Uterus (tissue), 4 donors: Measurements from ENCODE around the gene ASPSCR1. TPM values are rescaled to one million over a fixed set of nuclear protein-coding genes. Genes with fewer than 3 reads are reported as not detected.

Source experiments
- DNase-seq, 2 donors: peaks; one replicate each; pipeline ENCODE4 v3.0.0-alpha.2; 2019 to 2020
- H3K27ac ChIP-seq, 2 donors: fragments of 200-600 bp; sonication (generic); 1 replicate in 1 of 2; 2 replicates in 1 of 2; pipeline ENCODE4 v1.5.1; 2016 to 2018
- H3K27me3 ChIP-seq, 2 donors: fragments of 200-600 bp; sonication (generic); one replicate each; pipeline ENCODE4 v1.5.1; 2018 to 2019; ENCODE audit warnings: control low read depth in 1 of 2
- H3K36me3 ChIP-seq, 2 donors: fragments of 200-600 bp; sonication (generic); one replicate each; pipeline ENCODE4 v1.5.1; 2019; ENCODE audit warnings: control low read depth in 1 of 2
- H3K4me1 ChIP-seq, 2 donors: fragments of 200-600 bp; sonication (generic); one replicate each; pipeline ENCODE4 v1.5.1; 2018 to 2019; ENCODE audit warnings: control low read depth in 1 of 2
- H3K4me3 ChIP-seq, 2 donors: fragments of 200-600 bp; sonication (generic); 1 replicate in 1 of 2; 2 replicates in 1 of 2; pipeline ENCODE4 v1.5.1; 2018 to 2019; ENCODE audit warnings: mild to moderate bottlenecking in 1 of 2
- H3K9me3 ChIP-seq, 2 donors: fragments of 200-600 bp; sonication (generic); one replicate each; pipeline ENCODE4 v1.5.1; 2019; ENCODE audit warnings: control low read depth in 1 of 2
- POLR2A ChIP-seq, 2 donors: fragments of 450-650 bp; IDR thresholded peaks; one replicate each; pipeline ENCODE4 v1.6.1; 2016; ENCODE audit warnings: antibody characterized with exemption in 2 of 2, mild to moderate bottlenecking in 1 of 2, moderate library complexity in 1 of 2
- intact Hi-C: fragments of 100-400 bp; cut with DNase I; formaldehyde crosslinking; loops from one replicate; pipeline ENCODE4 v1.15.1; 2023; ENCODE audit warnings: low total_unique reads
- total RNA-seq, 4 donors: library from RNA; depleted of rRNA in 3 of 4; stranded (reverse); fragments of >200 nt in 3 of 4; gene quantifications; one replicate each; pipeline versions ENCODE4 v1.1.0 to v1.2.4, GENCODE V29; 2014 to 2023
- TF ChIP-seq, protein P1 (sequence below), 4 experiments: fragments of 200-600 bp in 2 of 4; fragments of 450-650 bp in 2 of 4; sonication (generic) in 2 of 4; IDR thresholded peaks; one replicate each; pipeline ENCODE4 v1.5.1; 2016 to 2019; ENCODE audit warnings: antibody characterized with exemption in 4 of 4, mild to moderate bottlenecking in 2 of 4, moderate library complexity in 1 of 4
- donor health status: DM: yes; HTN: yes; CAD: no.

The ASPSCR1 gene
- total RNA-seq, 4 donors from 2014 or later = 3.5 to 34.2 (median 13.6) TPM

DNA sequence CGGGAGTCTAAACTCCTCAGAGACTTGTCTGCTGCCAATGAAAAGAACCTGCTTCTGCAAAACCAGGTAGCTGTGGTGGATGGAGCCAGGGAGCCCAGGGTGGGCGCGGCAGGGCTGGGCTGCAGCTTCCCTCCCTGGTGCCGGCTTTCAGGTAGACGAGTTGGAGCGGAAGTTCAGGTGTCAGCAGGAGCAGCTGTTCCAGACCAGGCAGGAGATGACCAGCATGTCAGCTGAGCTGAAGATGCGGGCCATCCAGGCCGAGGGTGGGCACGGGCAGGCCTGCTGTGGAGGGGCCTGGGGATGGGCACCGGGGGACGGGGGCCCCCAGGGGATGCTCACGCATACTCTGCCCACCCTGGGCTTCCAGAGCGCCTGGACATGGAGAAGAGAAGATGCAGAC, 50.8 kb downstream of the ASPSCR1 start:
- Histone ChIP-seq H3K27ac (no peak overlapping the region), H3K36me3 (no peaks in the 10 kb centered on the region), H3K9me3 (no peaks in the 10 kb centered on the region), H3K27me3 (peaks cover 0 to 3% of the 10 kb centered on the region in 2 donors), H3K4me3 (no peak overlapping the region), H3K4me1 (peaks cover 0 to 19% of the 10 kb centered on the region in 2 donors)
- no peak for DNase-seq
- TF ChIP-seq, protein P1, sequence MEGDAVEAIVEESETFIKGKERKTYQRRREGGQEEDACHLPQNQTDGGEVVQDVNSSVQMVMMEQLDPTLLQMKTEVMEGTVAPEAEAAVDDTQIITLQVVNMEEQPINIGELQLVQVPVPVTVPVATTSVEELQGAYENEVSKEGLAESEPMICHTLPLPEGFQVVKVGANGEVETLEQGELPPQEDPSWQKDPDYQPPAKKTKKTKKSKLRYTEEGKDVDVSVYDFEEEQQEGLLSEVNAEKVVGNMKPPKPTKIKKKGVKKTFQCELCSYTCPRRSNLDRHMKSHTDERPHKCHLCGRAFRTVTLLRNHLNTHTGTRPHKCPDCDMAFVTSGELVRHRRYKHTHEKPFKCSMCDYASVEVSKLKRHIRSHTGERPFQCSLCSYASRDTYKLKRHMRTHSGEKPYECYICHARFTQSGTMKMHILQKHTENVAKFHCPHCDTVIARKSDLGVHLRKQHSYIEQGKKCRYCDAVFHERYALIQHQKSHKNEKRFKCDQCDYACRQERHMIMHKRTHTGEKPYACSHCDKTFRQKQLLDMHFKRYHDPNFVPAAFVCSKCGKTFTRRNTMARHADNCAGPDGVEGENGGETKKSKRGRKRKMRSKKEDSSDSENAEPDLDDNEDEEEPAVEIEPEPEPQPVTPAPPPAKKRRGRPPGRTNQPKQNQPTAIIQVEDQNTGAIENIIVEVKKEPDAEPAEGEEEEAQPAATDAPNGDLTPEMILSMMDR (IDR thresholded peaks at IDR 0.05) = no peak
- no peak for TF ChIP-seq POLR2A (IDR thresholded peaks at IDR 0.05)
- intact Hi-C loops = no loop called here

DNA sequence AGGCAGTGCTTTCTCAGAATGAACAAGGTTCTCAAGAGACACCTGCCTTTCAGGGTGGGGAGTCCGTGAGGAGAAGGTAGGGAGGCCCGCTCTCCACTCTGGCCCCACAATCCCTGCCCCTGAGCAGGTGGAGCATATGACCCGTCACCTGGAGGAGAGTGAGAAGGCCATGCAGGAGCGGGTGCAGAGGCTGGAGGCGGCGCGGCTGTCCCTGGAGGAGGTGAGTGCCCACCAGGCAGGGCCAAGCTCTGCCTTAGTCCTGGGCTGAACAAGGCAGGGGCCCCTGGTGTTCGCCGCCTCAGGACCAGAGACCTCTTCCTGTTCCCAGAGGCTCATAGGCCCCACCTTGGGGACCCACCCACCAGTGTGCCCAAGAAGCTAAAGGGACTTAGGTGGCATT, 51.5 kb downstream of the ASPSCR1 start:
- H3K9me3 ChIP-seq = no peaks in the 10 kb centered on the region
- no peak for TF ChIP-seq POLR2A (IDR thresholded peaks at IDR 0.05)
- no peak overlapping the region for H3K4me3 ChIP-seq
- H3K4me1 ChIP-seq = peaks cover 0 to 15% of the 10 kb centered on the region in 2 donors
- intact Hi-C loops = no loop called here
- peaks cover 0 to 3% of the 10 kb centered on the region in 2 donors for H3K27me3 ChIP-seq
- no peaks in the 10 kb centered on the region for H3K36me3 ChIP-seq
- DNase-seq = no peak
- H3K27ac ChIP-seq = no peak overlapping the region

DNA sequence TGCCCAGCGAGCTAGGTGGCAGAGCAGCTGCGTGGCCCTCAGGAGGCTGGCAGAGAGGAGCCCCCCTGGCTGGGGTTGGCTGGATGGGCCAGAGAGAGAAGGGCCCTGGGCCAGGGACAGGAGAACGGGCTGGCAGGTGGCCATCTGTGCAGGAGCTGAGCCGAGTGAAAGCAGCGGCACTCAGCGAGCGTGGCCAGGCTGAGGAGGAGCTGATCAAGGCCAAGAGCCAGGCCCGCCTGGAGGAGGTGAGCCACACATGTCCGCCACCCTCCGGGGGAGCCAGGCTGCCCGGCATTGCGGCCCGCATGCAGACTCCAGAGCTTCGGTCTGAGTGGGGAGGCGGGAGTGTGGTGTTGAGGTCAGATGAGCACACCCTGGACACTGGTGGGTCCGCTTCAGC, 52.0 kb downstream of the ASPSCR1 start:
- Histone ChIP-seq H3K27ac (no peak overlapping the region), H3K9me3 (no peaks in the 10 kb centered on the region), H3K27me3 (peaks cover 0 to 3% of the 10 kb centered on the region in 2 donors), H3K4me3 (no peak overlapping the region), H3K36me3 (no peaks in the 10 kb centered on the region), H3K4me1 (peaks cover 0 to 12% of the 10 kb centered on the region in 2 donors)
- TF ChIP-seq, protein P1 (IDR thresholded peaks at IDR 0.05) = no peak
- no peak for TF ChIP-seq POLR2A (IDR thresholded peaks at IDR 0.05)
- no peak for DNase-seq
- intact Hi-C loops = no loop called here

DNA sequence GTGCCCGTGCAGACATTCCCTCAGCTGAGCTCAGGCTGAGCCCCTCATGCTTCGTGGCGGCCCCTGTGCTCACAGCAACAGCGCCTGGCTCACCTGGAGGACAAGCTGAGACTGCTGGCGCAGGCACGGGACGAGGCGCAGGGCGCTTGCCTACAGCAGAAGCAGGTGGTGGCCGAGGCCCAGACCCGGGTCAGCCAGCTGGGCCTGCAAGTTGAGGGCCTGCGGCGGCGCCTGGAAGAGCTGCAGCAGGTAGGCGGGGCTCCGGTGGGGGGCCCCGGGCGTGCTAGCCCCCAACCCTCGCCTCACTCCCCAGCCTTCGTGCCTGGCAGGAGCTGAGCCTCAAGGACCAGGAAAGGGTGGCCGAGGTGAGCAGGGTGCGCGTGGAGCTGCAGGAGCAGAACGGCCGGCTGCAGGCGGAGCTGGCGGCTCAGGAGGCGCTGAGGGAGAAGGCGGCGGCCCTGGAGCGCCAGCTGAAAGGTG, 52.6 kb downstream of the ASPSCR1 start:
- no peaks in the 10 kb centered on the region for H3K9me3 ChIP-seq
- H3K27ac ChIP-seq = no peak overlapping the region
- DNase-seq = no peak
- H3K36me3 ChIP-seq = no peaks in the 10 kb centered on the region
- TF ChIP-seq, protein P1 (IDR thresholded peaks at IDR 0.05) = no peak
- no peak for TF ChIP-seq POLR2A (IDR thresholded peaks at IDR 0.05)
- H3K27me3 ChIP-seq = peaks cover 0 to 3% of the 10 kb centered on the region in 2 donors
- no peak overlapping the region for H3K4me3 ChIP-seq
- peaks cover 0 to 12% of the 10 kb centered on the region in 2 donors for H3K4me1 ChIP-seq
- intact Hi-C loops = loop anchor here (5.0 kb wide), 1 partner anchor 122 kb away; no protein-coding TSS in a partner anchor

DNA sequence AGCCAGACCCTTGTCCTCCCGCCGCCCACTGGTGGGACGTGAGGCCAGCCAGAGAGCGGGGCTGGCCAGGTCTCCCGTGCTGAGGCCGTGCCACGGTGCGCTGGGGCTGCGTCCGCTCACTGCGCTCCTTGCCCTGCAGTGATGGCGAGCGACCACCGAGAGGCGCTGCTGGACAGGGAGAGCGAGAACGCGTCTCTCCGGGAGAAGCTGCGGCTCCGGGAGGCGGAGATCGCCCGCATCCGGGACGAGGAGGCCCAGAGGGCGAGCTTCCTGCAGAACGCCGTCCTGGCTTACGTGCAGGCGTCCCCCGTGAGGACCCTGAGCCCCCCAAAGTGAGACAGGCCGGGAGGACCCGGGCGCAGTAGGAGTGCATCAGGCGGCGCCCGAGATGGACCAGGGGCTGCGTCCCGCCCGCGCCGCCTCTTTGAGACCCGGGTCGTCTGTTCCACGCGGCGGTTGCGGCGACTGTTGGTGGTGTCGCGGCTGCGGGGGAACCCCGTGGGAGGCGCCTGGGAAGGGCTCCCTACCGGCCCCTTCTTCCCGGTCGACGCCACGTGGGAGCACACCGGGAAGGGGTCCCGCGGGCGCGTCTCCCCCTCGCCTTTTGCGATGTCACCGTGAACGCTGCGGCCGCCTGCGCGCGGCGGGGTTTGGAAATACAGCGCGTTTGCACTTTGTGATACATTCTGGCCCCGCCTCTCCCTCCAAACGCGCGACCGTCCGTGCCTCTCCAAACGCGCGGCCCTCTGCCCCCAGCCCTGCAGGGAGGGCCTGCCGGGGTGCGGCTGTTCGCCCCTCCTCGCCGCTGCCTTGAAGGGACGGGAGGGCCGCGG, 53.3 kb downstream of the ASPSCR1 start:
- no peak overlapping the region for H3K27ac ChIP-seq
- H3K4me1 ChIP-seq = peaks cover 0 to 12% of the 10 kb centered on the region in 2 donors
- H3K9me3 ChIP-seq = no peaks in the 10 kb centered on the region
- TF ChIP-seq, protein P1 (IDR thresholded peaks at IDR 0.05) = peak; percentile 87 to 99 (median 92)
- peak in 1 of 2 donors; percentile 6 for TF ChIP-seq POLR2A (IDR thresholded peaks at IDR 0.05)
- peak overlapping the region; percentile 29 to 35 for H3K4me3 ChIP-seq
- no peaks in the 10 kb centered on the region for H3K36me3 ChIP-seq
- H3K27me3 ChIP-seq = peaks cover 0 to 3% of the 10 kb centered on the region in 2 donors
- DNase-seq = peak; percentile 73 to 81
- intact Hi-C loops = loop anchor here (5.0 kb wide), 1 partner anchor 122 kb away; no protein-coding TSS in a partner anchor
